Astrocyte of the spinal cord (primary cell): ENCODE measurements around the gene TMPRSS7.

Source experiments
- DNase-seq: peaks from one replicate; pipeline ENCODE4 v3.0.0; 2011; ENCODE audit warnings: low read depth, low spot score
- H3K4me3 ChIP-seq: 2 replicates; pipeline ENCODE4 v1.5.1; 2011; ENCODE audit warnings: low read depth, mild to moderate bottlenecking, low read length, moderate library complexity
- CTCF ChIP-seq: IDR thresholded peaks from 2 replicates; pipeline ENCODE4 v1.5.1; 2012; ENCODE audit warnings: low read depth, mild to moderate bottlenecking, low read length, inconsistent platforms
- in situ Hi-C: cut with HindIII; loops from 2 replicates; pipeline ENCODE4 v1.10.0; 2017; ENCODE audit warnings: low sequenced_read_pairs

Gene TMPRSS7

GRCh38 chr3:112004187-112004586 is 30.3 kb upstream of the TMPRSS7 start:
- DNase-seq = no peak
- no peak overlapping the region for H3K4me3 ChIP-seq
- in situ Hi-C loops = no loop called here
- TF ChIP-seq CTCF = no peak

GRCh38 chr3:112004669-112005068 is 29.9 kb upstream of the TMPRSS7 start:
- no peak for DNase-seq
- in situ Hi-C loops = no loop called here
- no peak overlapping the region for H3K4me3 ChIP-seq
- TF ChIP-seq CTCF = no peak

- no peak overlapping the region for H3K4me3 ChIP-seq
- in situ Hi-C loops = no loop called here
- no peak for DNase-seq
- no peak for TF ChIP-seq CTCF
Observed at GRCh38 chr3:112005091-112005672, 29.4 kb upstream of the TMPRSS7 start.

GRCh38 chr3:112007633-112008032 is 26.9 kb upstream of the TMPRSS7 start:
- H3K4me3 ChIP-seq = no peak overlapping the region
- in situ Hi-C loops = no loop called here
- DNase-seq = no peak
- no peak for TF ChIP-seq CTCF

- in situ Hi-C loops = no loop called here
- H3K4me3 ChIP-seq = no peak overlapping the region
Observed at GRCh38 chr3:112009670-112010069, 24.9 kb upstream of the TMPRSS7 start.

GRCh38 chr3:112010636-112011035 is 23.9 kb upstream of the TMPRSS7 start:
- in situ Hi-C loops = no loop called here
- TF ChIP-seq CTCF = no peak
- DNase-seq = no peak
- no peak overlapping the region for H3K4me3 ChIP-seq

More at GRCh38 chr3:112009670-112010069, 24.9 kb upstream of the TMPRSS7 start:
- no peak for TF ChIP-seq CTCF
- DNase-seq = no peak
